LNCAP (cell line): ENCODE results near the gene PAQR7.

Experiments
- CTCF ChIP-seq: fragments of 450-650 bp; IDR thresholded peaks from 2 replicates; pipeline ENCODE4 v1.5.1; 2017; ENCODE audit warnings: mild to moderate bottlenecking

The PAQR7 gene

GRCh38 chr1:25876693-25877077, 1.2 kb upstream of the PAQR7 start:
- no peak for TF ChIP-seq CTCF

GRCh38 chr1:25875856-25876692, 566 bp upstream of the PAQR7 start:
- TF ChIP-seq CTCF, result no peak

GRCh38 chr1:25874635-25875153, 814 bp downstream of the PAQR7 start:
- no peak for TF ChIP-seq CTCF

- TF ChIP-seq CTCF, result no peak
Observed at GRCh38 chr1:25874209-25874608, 1.3 kb downstream of the PAQR7 start.

GRCh38 chr1:25873120-25873519, 2.4 kb downstream of the PAQR7 start:
- TF ChIP-seq CTCF, result no peak

- no peak for TF ChIP-seq CTCF
Observed at GRCh38 chr1:25872713-25873112, 2.8 kb downstream of the PAQR7 start.

- no peak for TF ChIP-seq CTCF
Observed at GRCh38 chr1:25871704-25872494, 3.6 kb downstream of the PAQR7 start.
